Activated CD4-positive, alpha-beta memory T cell treated with anti-CD3 and anti-CD28 coated beads, Interleukin-2, amount 10 ng/mL, durations not matched to agents 7 days and 5 days (primary cell): ENCODE measurements around the gene ART3. TPM values are rescaled to one million over a fixed set of nuclear protein-coding genes. Genes with fewer than 3 reads are reported as not detected.

Source experiments
- CTCF ChIA-PET: fragments of 350-600 bp; sonication (Branson Sonifier 250); formaldehyde crosslinking; loops from one replicate; lab custom pipeline; 2021; ENCODE audit warnings: antibody characterized with exemption, inconsistent platforms; lab: Charles Lee
- POLR2A ChIA-PET: fragments of 350-600 bp; sonication (Branson Sonifier 250); formaldehyde crosslinking; loops from one replicate; lab custom pipeline; 2021; ENCODE audit warnings: antibody characterized with exemption; lab: Charles Lee
- DNase-seq: peaks from one replicate; pipeline ENCODE4 v3.0.0-alpha.2; 2020
- H3K27ac Mint-ChIP-seq: one replicate; pipeline ENCODE4 v1.8.0; 2021; ENCODE audit warnings: mild to moderate bottlenecking, mixed read lengths
- H3K27me3 Mint-ChIP-seq: one replicate; pipeline ENCODE4 v1.8.0; 2021; ENCODE audit warnings: mixed read lengths
- H3K36me3 Mint-ChIP-seq: one replicate; pipeline ENCODE4 v1.8.0; 2021; ENCODE audit warnings: low read depth, mixed read lengths
- H3K4me1 Mint-ChIP-seq: one replicate; pipeline ENCODE4 v1.8.0; 2021; ENCODE audit warnings: mixed read lengths
- H3K4me3 Mint-ChIP-seq: one replicate; pipeline ENCODE4 v1.8.0; 2021; ENCODE audit warnings: mild to moderate bottlenecking, mixed read lengths
- H3K9me3 Mint-ChIP-seq: one replicate; pipeline ENCODE4 v1.8.0; 2021; ENCODE audit warnings: mixed read lengths
- total RNA-seq, 2 experiments: library from RNA; stranded (reverse); gene quantifications; one replicate each; pipeline ENCODE4 v1.2.3, GENCODE V29; 2021

ART3 gene
- total RNA-seq, 2 experiments from 2014 or later, result 0.30 to 0.95 TPM

- POLR2A ChIA-PET, result no interaction called here
- Mint-ChIP-seq H3K4me1 (no peaks in the 10 kb centered on the region), H3K4me3 (no peak overlapping the region), H3K9me3 (peaks cover 3% of the 10 kb centered on the region), H3K27ac (no peak overlapping the region), H3K27me3 (no peaks in the 10 kb centered on the region), H3K36me3 (peaks cover 70% of the 10 kb centered on the region)
- CTCF ChIA-PET, result no interaction called here
- DNase-seq, result no peak
Observed at GRCh38 chr4:76116821-76117220, 42.3 kb downstream of the ART3 start.

GRCh38 chr4:76117536-76117935 lies 43.0 kb downstream of the ART3 start:
- H3K9me3 Mint-ChIP-seq, result peaks cover 5% of the 10 kb centered on the region

GRCh38 chr4:76120199-76120598 lies 45.7 kb downstream of the ART3 start:
- no peaks in the 10 kb centered on the region for H3K4me1 Mint-ChIP-seq
- DNase-seq, result no peak
- ChIA-PET POLR2A (no interaction called here), CTCF (interaction anchor here (2.1 kb wide), 1 partner anchor 224 kb away, joined by 4 read pairs; no protein-coding TSS in a partner anchor)
- H3K27me3 Mint-ChIP-seq, result no peaks in the 10 kb centered on the region
- no peak overlapping the region for H3K27ac Mint-ChIP-seq
- peaks cover 5% of the 10 kb centered on the region for H3K9me3 Mint-ChIP-seq
- H3K4me3 Mint-ChIP-seq, result no peak overlapping the region
- peaks cover 76% of the 10 kb centered on the region for H3K36me3 Mint-ChIP-seq

More at GRCh38 chr4:76117536-76117935, 43.0 kb downstream of the ART3 start:
- Mint-ChIP-seq H3K36me3 (peaks cover 72% of the 10 kb centered on the region), H3K27me3 (no peaks in the 10 kb centered on the region), H3K27ac (no peak overlapping the region), H3K4me1 (no peaks in the 10 kb centered on the region), H3K4me3 (no peak overlapping the region)
- DNase-seq, result no peak
- CTCF ChIA-PET, result no interaction called here
- POLR2A ChIA-PET, result no interaction called here

GRCh38 chr4:76125816-76126215 lies 51.3 kb downstream of the ART3 start:
- Mint-ChIP-seq H3K27me3 (no peaks in the 10 kb centered on the region), H3K9me3 (peaks cover 2% of the 10 kb centered on the region), H3K36me3 (peaks cover 61% of the 10 kb centered on the region), H3K27ac (no peak overlapping the region), H3K4me1 (no peaks in the 10 kb centered on the region), H3K4me3 (no peak overlapping the region)
- ChIA-PET POLR2A (no interaction called here), CTCF (no interaction called here)
- no peak for DNase-seq

GRCh38 chr4:76127754-76128153 lies 53.2 kb downstream of the ART3 start:
- ChIA-PET CTCF (no interaction called here), POLR2A (no interaction called here)
- no peaks in the 10 kb centered on the region for H3K9me3 Mint-ChIP-seq
- H3K4me1 Mint-ChIP-seq, result no peaks in the 10 kb centered on the region
- no peak overlapping the region for H3K27ac Mint-ChIP-seq
- H3K4me3 Mint-ChIP-seq, result no peak overlapping the region
- H3K36me3 Mint-ChIP-seq, result peaks cover 50% of the 10 kb centered on the region
- DNase-seq, result no peak
- no peaks in the 10 kb centered on the region for H3K27me3 Mint-ChIP-seq

GRCh38 chr4:76141241-76141640 lies 66.7 kb downstream of the ART3 start:
- Mint-ChIP-seq H3K4me1 (peaks cover 17% of the 10 kb centered on the region), H3K9me3 (no peaks in the 10 kb centered on the region), H3K27me3 (no peaks in the 10 kb centered on the region), H3K4me3 (no peak overlapping the region), H3K36me3 (peaks cover 59% of the 10 kb centered on the region), H3K27ac (no peak overlapping the region)
- ChIA-PET POLR2A (no interaction called here), CTCF (no interaction called here)
- DNase-seq, result no peak

- Mint-ChIP-seq H3K4me1 (peaks cover 35% of the 10 kb centered on the region), H3K4me3 (no peak overlapping the region), H3K36me3 (peaks cover 44% of the 10 kb centered on the region), H3K27ac (no peak overlapping the region), H3K9me3 (no peaks in the 10 kb centered on the region), H3K27me3 (no peaks in the 10 kb centered on the region)
- DNase-seq, result no peak
- ChIA-PET POLR2A (no interaction called here), CTCF (no interaction called here)
Observed at GRCh38 chr4:76144546-76144945, 70.0 kb downstream of the ART3 start.

GRCh38 chr4:76147454-76148141 lies 73.1 kb downstream of the ART3 start:
- peak; percentile 55 for DNase-seq
- Mint-ChIP-seq H3K4me1 (peaks cover 34% of the 10 kb centered on the region), H3K27ac (peak overlapping the region; percentile 81), H3K4me3 (peak overlapping the region; percentile 89), H3K27me3 (no peaks in the 10 kb centered on the region), H3K9me3 (no peaks in the 10 kb centered on the region), H3K36me3 (peaks cover 22% of the 10 kb centered on the region)
- POLR2A ChIA-PET, result interaction anchor here (0.8 to 2.2 kb wide), 10 partner anchors 58 to 492 kb away, joined by 3 to 11 read pairs (median 4); partner anchors contain the start of genes NAAA and SDAD1
- CTCF ChIA-PET, result interaction anchor here (1.0 to 1.7 kb wide), 3 partner anchors 32 to 230 kb away, joined by 3 to 7 read pairs (median 5); no protein-coding TSS in a partner anchor

- DNase-seq, result peak; percentile 96
- no peaks in the 10 kb centered on the region for H3K27me3 Mint-ChIP-seq
- CTCF ChIA-PET, result interaction anchor here (0.6 to 1.7 kb wide), 10 partner anchors 12 to 642 kb away, joined by 3 to 7 read pairs (median 3); no protein-coding TSS in a partner anchor
- POLR2A ChIA-PET, result interaction anchor here (0.6 to 2.2 kb wide), 16 partner anchors 13 to 1009 kb away, joined by 3 to 11 read pairs (median 4); partner anchors contain the start of genes CCNG2, NAAA, SDAD1 and STBD1
- peak within 1 kb of the TSS; percentile 89 for H3K4me3 Mint-ChIP-seq
- no peaks in the 10 kb centered on the region for H3K9me3 Mint-ChIP-seq
- H3K27ac Mint-ChIP-seq, result peak within 1 kb of the TSS; percentile 81
- peaks cover 16% of the 10 kb centered on the region for H3K36me3 Mint-ChIP-seq
- H3K4me1 Mint-ChIP-seq, result peaks cover 34% of the 10 kb centered on the region
Observed at GRCh38 chr4:76148142-76148865, 73.8 kb downstream of the ART3 start, which contains the start of gene NUP54. TSS of gene NUP54 (minus strand) at chr4:76148397. CDS start at chr4:76148374, 23 bp downstream.

- H3K9me3 Mint-ChIP-seq, result peaks cover 4% of the 10 kb centered on the region
- CTCF ChIA-PET, result no interaction called here
- H3K27ac Mint-ChIP-seq, result no peak overlapping the region
- H3K4me3 Mint-ChIP-seq, result no peak overlapping the region
- peaks cover 3% of the 10 kb centered on the region for H3K36me3 Mint-ChIP-seq
- POLR2A ChIA-PET, result no interaction called here
- peaks cover 12% of the 10 kb centered on the region for H3K4me1 Mint-ChIP-seq
- no peak for DNase-seq
- H3K27me3 Mint-ChIP-seq, result peaks cover 3% of the 10 kb centered on the region
Observed at GRCh38 chr4:76153356-76153755, 78.8 kb downstream of the ART3 start.

GRCh38 chr4:76155979-76156378 lies 81.5 kb downstream of the ART3 start:
- no peaks in the 10 kb centered on the region for H3K36me3 Mint-ChIP-seq
- DNase-seq, result no peak
- no peak overlapping the region for H3K4me3 Mint-ChIP-seq
- H3K9me3 Mint-ChIP-seq, result peaks cover 4% of the 10 kb centered on the region
- ChIA-PET CTCF (no interaction called here), POLR2A (no interaction called here)
- H3K27me3 Mint-ChIP-seq, result peaks cover 3% of the 10 kb centered on the region
- no peaks in the 10 kb centered on the region for H3K4me1 Mint-ChIP-seq
- H3K27ac Mint-ChIP-seq, result no peak overlapping the region

GRCh38 chr4:76156635-76157034 lies 82.1 kb downstream of the ART3 start:
- H3K4me3 Mint-ChIP-seq, result no peak overlapping the region
- no peak overlapping the region for H3K27ac Mint-ChIP-seq
- ChIA-PET POLR2A (no interaction called here), CTCF (no interaction called here)
- DNase-seq, result no peak
- peaks cover 4% of the 10 kb centered on the region for H3K9me3 Mint-ChIP-seq
- H3K36me3 Mint-ChIP-seq, result peaks cover 6% of the 10 kb centered on the region
- no peaks in the 10 kb centered on the region for H3K4me1 Mint-ChIP-seq
- H3K27me3 Mint-ChIP-seq, result peaks cover 3% of the 10 kb centered on the region

GRCh38 chr4:76160355-76160754 lies 85.8 kb downstream of the ART3 start:
- H3K36me3 Mint-ChIP-seq, result peaks cover 10% of the 10 kb centered on the region
- DNase-seq, result no peak
- H3K27ac Mint-ChIP-seq, result no peak overlapping the region
- CTCF ChIA-PET, result interaction anchor here (0.9 to 1.6 kb wide), 2 partner anchors 12 to 19 kb away, joined by 3 to 6 read pairs; partner anchors contain the start of gene NUP54
- no peaks in the 10 kb centered on the region for H3K4me1 Mint-ChIP-seq
- POLR2A ChIA-PET, result interaction anchor here (1.3 kb wide), 1 partner anchor 12 kb away, joined by 3 read pairs; the partner anchor contains the start of gene NUP54
- no peak overlapping the region for H3K4me3 Mint-ChIP-seq
- H3K27me3 Mint-ChIP-seq, result no peaks in the 10 kb centered on the region
- no peaks in the 10 kb centered on the region for H3K9me3 Mint-ChIP-seq
